ENCODE measurements around the gene AMPD3.

Gene AMPD3

DNA sequence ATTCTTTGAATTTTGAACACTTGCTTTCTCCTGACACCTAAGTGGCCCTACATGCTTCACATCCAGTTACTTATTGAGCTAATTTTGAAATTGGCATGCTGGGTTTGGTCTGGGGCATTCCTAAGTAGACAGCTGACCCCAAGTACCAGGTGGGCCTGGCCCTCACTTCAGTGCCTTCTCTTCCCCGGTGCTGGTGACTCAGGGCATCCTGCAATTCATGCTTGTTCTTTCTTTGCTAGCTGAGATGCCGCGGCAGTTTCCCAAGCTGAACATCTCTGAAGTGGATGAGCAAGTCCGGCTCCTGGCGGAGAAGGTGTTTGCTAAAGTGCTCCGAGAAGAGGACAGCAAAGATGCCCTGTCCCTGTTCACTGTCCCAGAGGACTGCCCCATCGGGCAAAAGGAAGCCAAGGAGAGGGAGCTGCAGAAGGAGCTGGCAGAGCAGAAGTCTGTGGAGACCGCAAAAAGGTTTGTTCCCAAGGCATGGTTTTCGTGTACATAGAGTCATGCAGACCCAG is 6.3 kb downstream of the AMPD3 start:
- DNase-seq (ENCODE audit: low spot score): no peak

DNA sequence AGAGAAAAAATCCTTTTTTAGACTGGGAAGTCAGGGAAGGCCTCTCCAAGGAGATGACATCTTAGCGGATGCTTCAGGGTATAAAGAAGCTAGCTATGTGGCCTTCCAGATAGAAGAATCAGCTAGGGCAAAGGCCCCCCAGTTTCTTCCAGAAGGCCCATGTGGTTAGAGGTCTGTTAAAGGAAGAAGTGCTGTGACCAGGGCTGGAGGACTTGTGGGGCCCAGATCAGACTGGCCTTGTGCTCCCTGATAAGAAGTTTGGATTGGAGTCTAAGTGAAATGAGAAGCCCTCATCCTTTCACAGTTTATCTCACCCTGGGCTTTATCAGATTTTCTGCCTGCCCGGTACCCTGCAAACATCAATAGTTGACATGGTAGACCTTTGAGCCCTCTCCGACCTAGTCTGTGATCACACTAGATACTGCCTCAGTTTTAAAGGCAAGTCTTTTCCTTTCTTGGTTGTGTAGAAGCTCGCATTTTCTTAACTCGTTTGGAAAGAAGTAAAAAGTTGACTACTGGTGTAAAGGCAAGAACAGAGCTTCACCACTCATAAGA is 7.8 kb downstream of the AMPD3 start:
- DNase-seq (ENCODE audit: low spot score): no peak

DNA sequence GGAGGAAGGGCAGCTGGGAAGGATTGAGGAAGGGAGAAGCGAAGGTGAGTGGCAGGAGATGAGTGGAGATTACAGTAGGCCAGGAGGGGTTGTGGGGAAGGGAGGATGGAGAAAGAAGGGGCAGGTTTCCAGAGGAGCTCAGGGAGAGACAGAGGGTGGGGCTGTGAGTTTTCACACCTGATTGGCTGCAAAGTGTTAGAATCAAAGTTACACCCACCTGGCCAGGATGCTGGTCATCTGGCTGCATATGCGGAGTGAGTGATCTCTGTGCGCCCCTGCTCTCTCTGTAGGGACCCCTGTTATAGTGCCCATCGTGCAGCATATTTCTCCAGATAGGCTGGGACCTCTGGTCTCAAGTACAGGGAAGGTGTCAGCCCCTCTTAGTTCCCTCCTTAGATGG is 18.3 kb downstream of the AMPD3 start:
- DNase-seq (ENCODE audit: low spot score): no peak

DNA sequence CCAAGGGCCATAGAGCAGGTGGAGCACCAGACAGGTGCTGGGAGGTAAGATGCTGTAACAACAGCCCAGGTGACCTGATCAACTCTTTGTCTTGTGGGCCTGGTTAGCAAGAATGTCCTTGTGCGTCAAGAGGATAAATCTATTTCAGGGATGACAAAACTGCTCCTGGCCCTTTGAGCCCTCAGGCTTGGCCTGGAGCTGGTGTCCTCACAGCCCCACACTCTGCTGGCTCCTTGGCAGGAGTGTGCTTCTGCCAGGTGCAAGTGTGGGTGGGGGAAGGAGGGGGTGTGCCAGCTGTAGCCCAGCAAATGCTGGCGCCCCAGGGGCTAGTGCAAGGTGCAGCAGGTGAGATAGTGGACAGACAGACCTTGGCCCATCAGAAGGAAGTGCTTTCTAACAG is 19.5 kb downstream of the AMPD3 start:
- DNase-seq (ENCODE audit: low spot score): no peak

DNA sequence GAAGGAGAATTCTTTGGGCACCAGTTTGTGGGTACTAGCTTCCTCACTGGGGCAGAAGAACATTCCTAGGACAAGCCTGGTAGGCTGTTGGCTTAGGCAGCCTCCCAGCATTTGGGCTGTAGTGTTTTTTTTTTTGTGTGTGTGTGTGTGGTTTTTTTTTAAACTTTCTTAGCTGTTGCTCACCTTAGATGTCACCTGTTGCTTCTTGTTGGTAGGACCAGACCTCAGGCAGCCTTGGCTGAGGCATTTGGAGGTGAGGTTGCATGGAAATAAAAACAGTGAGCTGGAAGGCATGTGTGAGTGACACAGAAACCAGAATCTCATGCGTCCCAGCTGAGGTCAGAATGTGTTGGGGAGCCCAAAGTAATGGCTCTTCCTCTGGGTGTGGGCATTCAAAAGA is 21.3 kb downstream of the AMPD3 start:
- no peak for DNase-seq (ENCODE audit: low spot score)

DNA sequence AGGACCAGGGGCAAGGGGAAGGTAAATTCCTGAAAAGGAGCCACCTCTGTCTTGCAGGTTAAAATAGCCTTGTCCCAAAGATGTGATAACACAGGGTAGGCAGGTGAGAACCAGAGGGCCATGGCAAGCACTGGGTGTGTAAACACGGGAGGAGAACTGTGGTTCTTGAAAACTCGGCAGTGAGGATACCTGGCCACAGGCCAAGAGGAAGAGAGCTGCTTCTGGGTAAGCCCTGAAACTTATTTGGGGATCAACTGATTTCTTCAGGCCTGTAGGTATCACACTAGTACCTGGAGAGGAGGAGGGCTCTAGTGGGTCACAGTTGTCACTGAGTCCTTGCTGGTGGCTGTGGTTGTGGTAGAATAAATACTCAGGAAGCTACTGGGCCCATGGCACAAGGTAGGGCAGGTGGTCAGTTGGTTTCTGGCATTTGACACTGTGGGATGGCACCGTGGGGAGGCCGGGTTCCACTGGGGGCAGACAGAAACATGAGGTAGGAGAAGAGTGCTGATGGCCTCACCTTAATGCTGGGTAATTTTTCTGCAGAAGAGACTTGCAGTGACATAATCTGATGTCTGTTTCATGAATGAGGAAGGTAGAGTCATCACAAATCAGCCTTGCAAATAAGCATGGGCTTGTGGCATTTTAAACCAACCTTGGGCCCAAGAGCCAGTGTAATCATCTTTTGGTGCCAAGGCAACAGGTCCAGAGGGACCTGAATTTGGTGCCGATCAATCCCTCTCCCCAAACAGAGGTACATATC is 22.0 kb downstream of the AMPD3 start:
- no peak for DNase-seq (ENCODE audit: low spot score)

DNA sequence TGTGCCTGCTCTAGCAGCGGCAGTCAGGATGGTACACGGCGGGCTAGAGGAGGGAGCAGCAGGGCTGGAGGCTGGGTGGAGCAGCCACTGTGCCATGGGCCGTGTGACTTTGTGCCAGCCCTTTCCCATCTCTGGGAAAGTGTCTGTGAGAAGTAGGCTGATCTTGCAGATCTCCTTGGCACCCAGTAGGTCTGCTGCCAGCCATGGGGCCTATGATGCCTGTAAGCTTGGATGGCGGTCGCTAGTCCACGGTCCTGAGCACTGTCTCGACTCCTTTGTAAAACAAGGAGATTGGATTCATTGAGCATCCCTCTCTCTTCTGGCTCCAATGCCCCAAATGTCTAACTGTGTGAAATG is 22.6 kb downstream of the AMPD3 start:
- DNase-seq (ENCODE audit: low spot score): no peak

DNA sequence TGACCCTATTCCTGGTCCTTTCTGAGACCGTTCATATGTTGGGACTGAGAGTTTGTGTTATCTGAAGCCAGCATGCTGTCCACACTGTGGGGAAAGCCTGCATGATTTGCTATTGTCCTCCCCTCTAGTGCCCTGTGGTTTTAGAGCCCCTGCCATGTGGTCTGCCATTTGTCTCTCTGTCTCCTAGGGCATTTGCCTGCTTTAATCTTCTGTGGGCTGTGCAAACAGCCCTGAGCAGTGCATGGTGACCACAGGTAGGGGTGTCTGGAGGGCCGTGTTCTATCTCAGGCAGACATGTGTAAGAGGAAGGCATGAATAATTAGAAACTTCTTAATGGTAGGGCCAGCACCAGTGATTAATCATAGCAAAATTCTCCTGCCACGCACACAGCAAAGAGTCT is 23.0 kb downstream of the AMPD3 start:
- DNase-seq (ENCODE audit: low spot score): no peak

DNA sequence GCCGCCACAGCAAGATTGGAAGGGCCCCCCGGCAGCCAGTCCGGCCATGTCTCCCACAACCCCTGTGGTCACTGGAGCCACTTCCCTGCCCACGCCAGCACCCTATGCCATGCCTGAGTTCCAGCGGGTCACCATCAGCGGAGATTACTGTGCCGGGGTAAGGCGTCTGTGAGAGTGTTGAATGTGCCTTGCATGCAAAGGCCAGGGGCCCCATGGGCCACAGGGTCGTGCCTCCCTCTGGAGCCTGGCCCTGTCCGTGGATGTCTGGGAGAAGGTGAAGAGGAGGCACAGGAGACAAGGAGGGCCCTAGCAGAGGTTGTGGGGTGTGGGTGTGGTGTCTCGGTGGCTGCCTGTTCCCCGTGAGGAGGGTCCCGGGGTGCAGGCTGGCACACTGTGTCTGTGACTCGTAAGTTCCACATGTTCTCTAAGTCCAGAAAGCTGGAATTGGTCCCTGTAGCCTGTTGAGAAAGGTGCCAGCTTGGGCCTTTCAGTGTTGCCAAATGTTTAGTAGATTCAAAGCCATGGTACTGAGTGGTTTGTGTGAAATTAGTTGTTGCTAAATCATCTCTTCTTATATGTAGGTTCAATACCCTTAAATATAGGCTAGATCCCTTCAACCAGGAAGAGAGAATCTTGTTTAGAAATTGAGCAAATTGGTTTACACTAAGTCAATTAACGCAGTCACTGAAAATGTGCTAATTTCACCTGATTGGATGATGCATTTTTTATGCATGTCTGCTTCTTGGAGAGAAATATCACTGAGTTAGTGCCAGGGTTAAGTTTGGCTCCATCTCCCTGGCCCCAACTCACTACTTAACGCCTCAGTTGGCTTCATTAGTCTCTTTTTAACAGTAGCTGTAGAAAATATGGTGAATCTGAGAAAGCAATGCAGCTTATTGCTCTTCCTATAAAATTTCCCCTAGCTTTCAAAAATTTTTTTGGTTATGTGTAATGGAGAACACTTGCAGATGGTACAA is 23.8 kb downstream of the AMPD3 start:
- DNase-seq (ENCODE audit: low spot score): no peak

DNA sequence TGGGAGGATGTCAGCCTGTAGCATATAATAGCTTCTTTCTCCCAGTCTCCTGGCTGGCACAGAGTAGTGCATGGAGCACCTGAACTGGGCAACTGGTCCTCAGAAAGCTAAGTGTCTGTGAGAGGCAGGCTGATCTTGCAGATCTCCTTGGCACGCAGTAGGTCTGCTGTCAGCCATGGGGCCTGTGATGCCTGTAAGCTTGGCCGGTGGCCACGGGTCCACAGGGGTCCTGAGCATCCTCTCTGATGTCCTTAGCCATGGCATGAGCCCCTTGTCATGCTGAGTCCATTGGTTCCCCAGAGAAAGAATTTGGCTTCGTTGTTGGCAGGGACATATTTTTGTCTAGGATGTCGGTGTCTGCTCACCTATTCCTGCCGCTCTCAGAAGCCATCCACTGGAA is 25.0 kb downstream of the AMPD3 start:
- no peak for DNase-seq (ENCODE audit: low spot score)

DNA sequence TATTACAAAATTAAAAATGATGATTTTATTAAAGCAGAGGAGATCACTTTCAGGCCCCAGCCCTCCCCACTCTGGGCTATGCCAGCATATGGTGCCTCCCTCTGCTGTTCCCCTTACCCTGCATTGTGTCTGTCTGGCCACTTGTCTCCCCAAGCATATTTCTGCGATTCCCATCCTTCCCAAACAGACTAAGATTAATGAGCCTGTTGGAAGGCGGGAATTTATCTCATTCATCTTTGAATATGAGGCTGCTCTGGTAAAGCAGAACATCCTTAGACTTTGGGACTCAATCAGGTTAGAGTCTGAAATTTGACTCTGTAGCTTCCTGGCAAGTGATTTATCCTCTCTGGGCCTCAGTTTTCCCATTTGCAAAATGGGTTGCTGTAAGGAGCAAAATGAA is 25.7 kb downstream of the AMPD3 start:
- DNase-seq (ENCODE audit: low spot score): no peak

DNA sequence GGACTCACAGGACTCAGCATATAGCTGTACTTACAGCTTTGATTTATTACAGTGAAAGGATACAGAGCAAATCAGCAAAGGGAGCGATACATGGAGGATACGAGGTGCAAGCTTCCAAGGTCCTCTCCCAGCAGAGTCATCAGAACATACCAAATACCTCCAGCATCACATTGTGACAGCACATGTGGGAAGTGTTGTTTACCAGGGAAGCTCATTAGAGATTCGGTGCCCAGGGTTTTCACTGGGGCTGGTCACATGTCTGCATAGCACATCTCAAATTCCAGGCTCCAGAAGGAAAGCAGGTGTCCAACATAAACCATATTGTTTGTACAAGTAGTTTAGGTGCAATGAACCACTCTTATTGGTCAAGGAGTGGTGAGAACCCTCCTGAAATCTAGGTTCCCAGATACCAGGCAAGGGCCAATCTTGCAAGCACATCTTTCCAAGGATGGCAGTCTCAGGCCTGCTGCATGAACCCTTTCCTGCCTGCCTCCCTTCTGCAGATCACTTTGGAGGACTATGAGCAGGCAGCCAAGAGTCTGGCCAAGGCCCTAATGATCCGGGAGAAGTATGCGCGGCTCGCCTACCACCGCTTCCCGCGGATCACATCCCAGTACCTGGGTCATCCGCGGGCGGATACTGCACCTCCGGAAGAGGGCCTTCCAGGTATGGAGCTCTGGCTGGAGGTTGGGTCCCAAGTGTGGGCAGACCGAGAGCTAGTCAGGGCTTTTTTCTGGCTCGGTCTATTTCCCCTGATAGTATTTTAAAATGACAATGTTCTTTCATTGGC is 26.7 kb downstream of the AMPD3 start:
- DNase-seq (ENCODE audit: low spot score): no peak

DNA sequence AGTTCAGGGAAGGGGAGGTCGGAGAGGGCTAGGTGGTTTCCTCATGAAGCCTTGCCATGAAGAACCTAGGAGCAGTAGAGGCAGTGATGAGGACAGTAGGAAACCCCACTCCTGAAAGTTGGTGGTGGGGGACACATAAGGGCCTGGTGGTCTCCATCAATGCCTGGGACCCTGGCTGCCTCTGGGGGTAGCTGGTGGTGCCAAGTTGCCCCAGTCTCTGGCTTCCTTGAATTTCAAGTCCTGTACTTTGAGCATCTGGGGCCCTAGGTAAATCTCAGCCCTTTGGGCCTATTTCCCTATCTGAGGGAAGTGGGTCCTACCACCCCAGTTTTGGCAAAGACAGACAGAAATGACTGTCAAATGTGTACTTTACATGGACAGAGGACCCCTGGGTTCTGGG is 28.1 kb downstream of the AMPD3 start:
- DNase-seq (ENCODE audit: low spot score): no peak

DNA sequence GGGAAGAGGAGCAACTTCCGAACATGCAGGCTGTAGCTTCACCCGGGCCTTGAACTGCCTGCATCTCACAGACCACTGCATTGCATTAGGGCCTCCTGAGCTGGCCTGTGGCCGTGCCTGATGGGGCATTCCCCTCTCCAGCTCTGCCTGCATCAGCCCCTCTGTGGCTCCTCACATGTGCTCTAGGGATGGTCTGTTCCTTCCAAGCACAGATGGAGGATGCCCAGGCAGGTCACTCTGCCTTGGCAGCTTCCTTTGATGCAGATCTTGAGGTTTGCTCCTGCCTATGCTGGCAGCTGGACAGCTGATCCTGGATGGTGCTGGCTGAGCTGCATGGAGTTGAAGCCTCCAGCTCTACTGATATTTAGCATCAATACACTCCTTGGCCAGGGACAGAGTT is 28.5 kb downstream of the AMPD3 start:
- no peak for DNase-seq (ENCODE audit: low spot score)

DNA sequence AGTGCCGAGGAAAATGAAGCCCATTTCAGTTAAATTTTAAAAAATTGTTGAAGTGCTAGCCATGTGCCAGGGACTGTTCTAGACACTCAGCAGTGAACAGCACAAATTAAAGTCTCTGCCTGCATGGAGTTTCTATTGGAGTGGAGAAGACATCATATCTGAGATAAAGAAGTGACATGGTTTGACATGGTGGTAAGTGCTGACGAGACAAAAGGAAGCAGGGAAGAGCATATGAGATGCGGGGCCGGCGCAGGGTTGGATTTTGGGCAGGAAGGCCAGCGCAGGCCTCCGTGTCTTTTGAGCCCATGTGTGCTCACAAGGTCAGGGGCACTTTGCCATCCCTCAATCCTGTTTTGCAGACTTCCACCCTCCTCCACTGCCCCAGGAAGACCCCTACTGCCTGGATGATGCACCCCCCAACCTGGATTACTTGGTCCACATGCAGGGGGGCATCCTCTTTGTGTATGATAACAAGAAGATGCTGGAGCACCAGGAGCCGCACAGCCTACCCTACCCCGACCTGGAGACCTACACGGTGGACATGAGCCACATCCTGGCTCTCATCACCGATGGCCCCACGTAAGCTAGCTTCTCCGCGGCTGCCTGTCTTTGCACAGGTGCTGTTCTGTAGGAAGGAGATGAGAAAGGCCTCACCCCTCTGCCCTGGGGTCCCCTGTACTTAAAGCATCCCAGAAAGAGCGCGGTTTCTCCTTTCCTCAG is 29.6 kb downstream of the AMPD3 start:
- no peak for DNase-seq (ENCODE audit: low spot score)

DNA sequence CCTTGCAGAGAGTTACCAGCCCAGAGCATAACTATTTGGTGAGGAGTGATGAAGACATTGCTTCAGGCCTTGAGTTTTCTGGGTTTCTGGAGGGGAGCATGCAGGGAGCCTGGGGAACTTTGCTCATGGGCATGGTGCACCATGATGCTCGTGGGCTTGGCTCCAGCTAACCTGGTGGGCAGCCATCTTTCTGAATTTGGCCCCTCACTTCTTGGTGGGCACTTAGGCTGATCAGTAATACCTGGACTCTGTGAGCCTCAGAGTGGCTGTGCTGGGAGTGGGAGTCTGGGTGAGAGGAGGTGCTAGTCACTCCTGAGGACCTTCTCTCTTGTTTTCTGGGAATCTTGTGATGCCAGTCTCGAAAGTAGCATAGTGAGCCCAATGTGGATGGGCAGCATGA is 30.6 kb downstream of the AMPD3 start:
- no peak for DNase-seq (ENCODE audit: low spot score)

DNA sequence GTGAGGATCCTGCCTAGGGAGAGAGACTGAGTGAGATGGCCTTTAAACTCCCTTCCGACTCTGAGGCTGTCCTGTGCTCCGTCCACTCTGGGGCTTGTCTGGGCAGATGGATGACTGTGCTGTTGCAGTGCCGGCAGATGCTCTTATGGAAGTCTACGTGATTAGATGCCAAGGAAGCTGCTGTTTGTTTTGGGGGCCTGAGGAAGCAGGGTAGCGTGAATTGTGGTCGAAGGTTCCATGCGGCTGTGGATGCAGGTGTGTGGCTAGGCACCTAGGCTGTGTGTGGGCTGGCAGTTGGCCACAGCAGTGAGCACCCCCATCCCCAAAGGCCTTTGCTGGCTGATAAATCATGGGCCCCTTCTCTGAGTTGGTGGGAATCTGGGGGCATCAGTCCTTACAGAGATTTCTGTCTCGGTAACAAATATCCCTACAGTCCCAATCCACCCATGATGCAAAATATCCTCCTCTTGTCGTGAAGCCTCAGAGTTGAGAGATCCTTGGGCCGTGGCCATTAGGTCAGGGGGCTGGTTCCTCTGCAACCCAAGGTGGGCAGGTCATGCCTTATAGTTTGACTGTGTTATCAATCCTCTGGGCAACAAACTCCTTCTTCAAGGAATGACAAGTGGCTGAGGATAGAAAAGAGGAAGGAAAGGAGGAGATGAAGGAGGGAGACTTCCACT is 31.2 kb downstream of the AMPD3 start:
- DNase-seq (ENCODE audit: low spot score): no peak

DNA sequence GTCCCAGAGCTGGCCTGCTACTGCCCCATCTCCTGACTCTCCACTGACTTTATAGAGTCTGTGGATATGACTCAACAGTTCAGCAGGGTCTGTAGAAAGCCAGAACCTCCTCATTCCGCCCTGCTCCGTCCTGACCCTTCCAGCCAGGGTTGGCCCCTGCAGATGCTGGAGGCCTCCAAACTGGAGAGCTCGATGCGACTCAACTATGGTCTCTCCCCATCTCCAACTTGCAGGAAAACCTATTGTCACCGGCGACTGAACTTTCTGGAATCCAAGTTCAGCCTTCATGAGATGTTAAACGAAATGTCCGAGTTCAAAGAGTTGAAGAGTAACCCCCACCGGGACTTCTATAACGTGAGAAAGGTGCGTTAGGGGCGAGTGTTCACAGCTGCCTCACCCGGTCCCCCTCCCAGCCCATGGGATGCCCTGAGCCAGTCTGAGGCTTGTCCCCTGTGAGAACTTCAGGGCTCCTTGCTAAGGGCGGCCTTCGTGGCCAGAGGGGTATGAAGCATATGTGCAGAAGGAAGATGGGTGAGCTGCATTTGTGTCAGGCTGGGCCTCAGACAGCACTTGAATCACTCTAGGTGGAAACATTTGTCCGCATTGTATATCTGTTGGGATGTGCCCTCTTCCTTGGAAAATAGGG is 32.1 kb downstream of the AMPD3 start:
- DNase-seq (ENCODE audit: low spot score): no peak

DNA sequence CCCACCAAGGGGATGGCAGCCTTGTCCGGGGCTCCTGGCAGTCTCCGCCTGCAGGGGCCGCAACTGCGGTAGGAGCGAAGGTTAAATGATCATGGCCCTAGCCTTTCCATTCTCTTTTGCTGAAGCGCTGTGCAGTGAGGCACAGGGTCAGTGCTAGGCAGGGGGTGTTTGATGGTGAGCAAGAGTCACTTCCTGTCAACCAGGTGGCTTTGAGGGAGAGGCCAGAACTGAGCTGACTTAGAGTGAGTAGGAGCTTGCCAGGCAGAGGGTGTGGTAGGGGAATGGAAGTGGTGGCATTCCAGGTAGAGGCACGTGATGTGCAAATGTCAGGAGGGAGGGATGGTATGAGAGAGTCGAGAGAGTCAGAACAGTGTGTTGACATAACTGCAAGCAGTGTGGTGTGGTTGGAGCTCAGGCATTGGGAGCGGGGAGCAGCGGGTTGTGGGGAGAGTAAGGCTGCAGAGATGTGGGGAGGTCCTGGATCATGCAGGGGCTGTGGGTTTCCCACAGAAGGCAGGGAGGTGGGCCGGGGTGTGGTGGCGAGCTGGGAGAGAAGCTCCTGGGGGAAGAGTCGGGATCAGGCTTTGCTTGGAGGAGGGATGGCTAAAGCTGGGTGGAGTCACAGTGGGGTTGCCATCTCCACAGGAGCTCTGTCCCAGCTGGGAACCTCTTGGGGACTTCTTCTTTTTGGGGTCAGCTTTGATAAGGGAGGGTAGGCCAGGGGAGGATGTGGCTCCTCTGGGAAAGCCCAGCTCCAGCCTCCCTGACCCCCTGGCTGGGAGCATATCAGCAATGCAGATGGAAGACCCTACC is 33.3 kb downstream of the AMPD3 start:
- no peak for DNase-seq (ENCODE audit: low spot score)
